Measurements from ENCODE around the gene FAM120C. TPM values are rescaled to one million over a fixed set of nuclear protein-coding genes. Genes with fewer than 3 reads are reported as not detected.
A peak's percentile ranks its signal among the peaks of the same experiment; 100 is the strongest.

FAM120C gene
- total RNA-seq, 2 donors from 2014 or later: 4.7 to 10.4 TPM

GRCh38 chrX:54177306-54177705 lies 5.7 kb downstream of the FAM120C start:
- ATAC-seq: no peak
- Mint-ChIP-seq H3K9me3 (peaks cover 0 to 5% of the 10 kb centered on the region in 2 donors), H3K27ac (peak overlapping the region; percentile 39 to 71), H3K36me3 (peaks cover 36 to 44% of the 10 kb centered on the region in 2 donors)
- no peak for DNase-seq (ENCODE audit: low spot score in 2 of 2)

GRCh38 chrX:54173791-54174190 lies 9.3 kb downstream of the FAM120C start:
- peaks cover 0 to 5% of the 10 kb centered on the region in 2 donors for H3K9me3 Mint-ChIP-seq
- no peak for ATAC-seq
- no peak overlapping the region for H3K27ac Mint-ChIP-seq
- peaks cover 18 to 23% of the 10 kb centered on the region in 2 donors for H3K36me3 Mint-ChIP-seq
- DNase-seq (ENCODE audit: low spot score in 2 of 2): no peak

GRCh38 chrX:54172455-54172854 lies 10.6 kb downstream of the FAM120C start:
- DNase-seq (ENCODE audit: low spot score in 2 of 2): no peak
- H3K9me3 Mint-ChIP-seq: peaks cover 0 to 5% of the 10 kb centered on the region in 2 donors
- no peak for ATAC-seq
- no peak overlapping the region for H3K27ac Mint-ChIP-seq
- H3K36me3 Mint-ChIP-seq: peaks cover 13 to 22% of the 10 kb centered on the region in 2 donors

- DNase-seq (ENCODE audit: low spot score in 2 of 2) (no peak), ATAC-seq (no peak)
- peaks cover 0 to under 1% of the 10 kb centered on the region in 2 donors for H3K9me3 Mint-ChIP-seq
- H3K36me3 Mint-ChIP-seq: peaks cover 5 to 14% of the 10 kb centered on the region in 2 donors
- no peak overlapping the region for H3K27ac Mint-ChIP-seq
Observed at GRCh38 chrX:54171527-54172250, 11.4 kb downstream of the FAM120C start.

- Mint-ChIP-seq H3K9me3 (no peaks in the 10 kb centered on the region), H3K27ac (no peak overlapping the region), H3K36me3 (peaks cover 4 to 12% of the 10 kb centered on the region in 2 donors)
- ATAC-seq (no peak), DNase-seq (ENCODE audit: low spot score in 2 of 2) (no peak)
Observed at GRCh38 chrX:54171091-54171490, 12.0 kb downstream of the FAM120C start.

GRCh38 chrX:54166915-54167314 lies 16.1 kb downstream of the FAM120C start:
- no peak for ATAC-seq
- Mint-ChIP-seq H3K9me3 (no peaks in the 10 kb centered on the region), H3K27ac (no peak overlapping the region), H3K36me3 (no peaks in the 10 kb centered on the region)
- DNase-seq (ENCODE audit: low spot score in 2 of 2): no peak

GRCh38 chrX:54157561-54157960 lies 25.5 kb downstream of the FAM120C start:
- Mint-ChIP-seq H3K9me3 (no peaks in the 10 kb centered on the region), H3K27ac (no peak overlapping the region), H3K36me3 (peaks cover 0 to 5% of the 10 kb centered on the region in 2 donors)
- DNase-seq (ENCODE audit: low spot score in 2 of 2) (no peak), ATAC-seq (no peak)

GRCh38 chrX:54134269-54134668 lies 48.8 kb downstream of the FAM120C start:
- Mint-ChIP-seq H3K36me3 (peaks cover 0 to 6% of the 10 kb centered on the region in 2 donors), H3K9me3 (no peaks in the 10 kb centered on the region), H3K27ac (peak overlapping the region in 1 of 2 donors; percentile 24)
- ATAC-seq: no peak
- no peak for DNase-seq (ENCODE audit: low spot score in 2 of 2)

- Mint-ChIP-seq H3K9me3 (no peaks in the 10 kb centered on the region), H3K27ac (no peak overlapping the region), H3K36me3 (no peaks in the 10 kb centered on the region)
- DNase-seq (ENCODE audit: low spot score in 2 of 2) (no peak), ATAC-seq (no peak)
Observed at GRCh38 chrX:54116391-54116790, 66.7 kb downstream of the FAM120C start.

GRCh38 chrX:54093571-54093970 lies 89.5 kb downstream of the FAM120C start:
- H3K9me3 Mint-ChIP-seq: no peaks in the 10 kb centered on the region
- no peak for DNase-seq (ENCODE audit: low spot score in 2 of 2)
- H3K27ac Mint-ChIP-seq: no peak overlapping the region
- no peaks in the 10 kb centered on the region for H3K36me3 Mint-ChIP-seq
- ATAC-seq: no peak

- H3K9me3 Mint-ChIP-seq: no peaks in the 10 kb centered on the region
- no peak overlapping the region for H3K27ac Mint-ChIP-seq
- no peaks in the 10 kb centered on the region for H3K36me3 Mint-ChIP-seq
- no peak for DNase-seq (ENCODE audit: low spot score in 2 of 2)
- ATAC-seq: no peak
Observed at GRCh38 chrX:54093159-54093558, 89.9 kb downstream of the FAM120C start.

- Mint-ChIP-seq H3K27ac (no peak overlapping the region), H3K9me3 (no peaks in the 10 kb centered on the region), H3K36me3 (no peaks in the 10 kb centered on the region)
- no peak for DNase-seq (ENCODE audit: low spot score in 2 of 2)
- no peak for ATAC-seq
Observed at GRCh38 chrX:54090880-54091279, 92.2 kb downstream of the FAM120C start.

- no peak for ATAC-seq
- no peaks in the 10 kb centered on the region for H3K36me3 Mint-ChIP-seq
- no peak for DNase-seq (ENCODE audit: low spot score in 2 of 2)
Observed at GRCh38 chrX:54089191-54089590, 93.9 kb downstream of the FAM120C start.

GRCh38 chrX:54087661-54088060 lies 95.4 kb downstream of the FAM120C start:
- H3K27ac Mint-ChIP-seq: no peak overlapping the region

More at GRCh38 chrX:54089191-54089590, 93.9 kb downstream of the FAM120C start:
- Mint-ChIP-seq H3K27ac (no peak overlapping the region), H3K9me3 (no peaks in the 10 kb centered on the region)

GRCh38 chrX:54085666-54086065 lies 97.4 kb downstream of the FAM120C start:
- no peak for ATAC-seq
- Mint-ChIP-seq H3K27ac (no peak overlapping the region), H3K36me3 (no peaks in the 10 kb centered on the region), H3K9me3 (no peaks in the 10 kb centered on the region)
- DNase-seq (ENCODE audit: low spot score in 2 of 2): no peak

More at GRCh38 chrX:54087661-54088060, 95.4 kb downstream of the FAM120C start:
- Mint-ChIP-seq H3K9me3 (no peaks in the 10 kb centered on the region), H3K36me3 (no peaks in the 10 kb centered on the region)
- DNase-seq (ENCODE audit: low spot score in 2 of 2): no peak
- no peak for ATAC-seq

- DNase-seq (ENCODE audit: low spot score in 2 of 2) (no peak), ATAC-seq (no peak)
- Mint-ChIP-seq H3K9me3 (no peaks in the 10 kb centered on the region), H3K36me3 (no peaks in the 10 kb centered on the region), H3K27ac (no peak overlapping the region)
Observed at GRCh38 chrX:54076903-54077302, 106.2 kb downstream of the FAM120C start.

GRCh38 chrX:54074826-54075225 lies 108.2 kb downstream of the FAM120C start:
- no peak for ATAC-seq
- Mint-ChIP-seq H3K9me3 (no peaks in the 10 kb centered on the region), H3K27ac (no peak overlapping the region)

GRCh38 chrX:54067766-54068165 lies 115.3 kb downstream of the FAM120C start:
- Mint-ChIP-seq H3K9me3 (no peaks in the 10 kb centered on the region), H3K36me3 (no peaks in the 10 kb centered on the region), H3K27ac (no peak overlapping the region)
- ATAC-seq (no peak), DNase-seq (ENCODE audit: low spot score in 2 of 2) (no peak)

More at GRCh38 chrX:54074826-54075225, 108.2 kb downstream of the FAM120C start:
- no peak for DNase-seq (ENCODE audit: low spot score in 2 of 2)
- no peaks in the 10 kb centered on the region for H3K36me3 Mint-ChIP-seq

All from activated naive CD4-positive, alpha-beta T cell treated with anti-CD3 and anti-CD28 coated beads, Interleukin-2, amount 50 U/mL, for 72 hours (primary cell).